ENCODE measurements around the gene PRPF6. TPM values are rescaled to one million over a fixed set of nuclear protein-coding genes. Genes with fewer than 3 reads are reported as not detected.

The PRPF6 gene
- total and polyA plus RNA-seq, 2 of the 13 experiments (the other 11 are each of a cell fraction or from before 2014, with no cell fraction given), result 63.7 to 101 TPM

DNA sequence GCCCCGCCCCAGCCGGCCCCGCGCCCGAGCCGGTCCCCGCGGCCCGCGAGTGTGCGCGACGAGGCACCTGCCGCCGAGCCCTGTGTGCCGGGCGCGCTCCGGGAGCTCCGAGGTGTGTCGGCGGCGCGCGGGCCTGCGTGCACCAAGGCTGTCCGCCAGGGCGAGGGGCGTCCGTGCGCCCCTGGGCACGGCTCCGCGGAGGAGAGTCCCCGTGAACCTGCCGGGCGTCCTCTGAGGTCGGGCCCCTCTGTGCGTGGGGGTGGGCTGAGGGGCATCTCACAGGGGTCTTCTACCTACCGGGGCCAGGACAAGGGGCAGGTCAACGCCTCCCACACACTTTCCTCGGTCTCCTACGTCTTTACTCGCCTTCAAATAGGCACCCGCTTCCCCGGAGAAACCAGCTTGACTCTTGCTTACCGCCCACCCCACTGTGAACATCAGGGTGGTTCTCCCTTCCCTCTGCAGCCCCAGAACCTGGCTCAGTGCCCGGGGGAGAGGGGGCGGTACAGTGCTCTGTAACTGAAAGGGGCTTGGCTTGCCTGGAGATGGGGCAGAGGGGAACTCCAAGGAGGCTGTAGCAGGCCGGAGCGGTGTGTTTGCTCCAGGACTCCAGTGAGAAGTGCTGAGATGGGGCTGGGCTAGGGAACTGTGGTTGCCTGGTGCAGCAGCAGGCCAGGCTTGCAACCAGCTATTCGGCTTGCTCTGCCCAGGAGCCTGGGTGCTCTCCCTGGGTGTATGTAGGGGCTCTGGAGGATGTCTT is 1.2 kb upstream of the PRPF6 start, which contains the start of gene SAMD10 (continued):
- 0 out of 2 replicates have a peak, but pooled peaks have one; percentile 20 for TF ChIP-seq ZNF138 (CRISPR knock-in tag; IDR thresholded peaks at IDR 0.05; ENCODE audit: low read depth)
- TF ChIP-seq ZNF788 (CRISPR knock-in tag; IDR thresholded peaks at IDR 0.05; ENCODE audit: borderline replicate concordance), result no peak
- peak; percentile 74 for TF ChIP-seq POLR2G (IDR thresholded peaks at IDR 0.05; ENCODE audit: low read depth, low read length)
- peak; percentile 18; the same call in 1 of the 2 replicates for TF ChIP-seq ZNF350 (CRISPR knock-in tag; IDR thresholded peaks at IDR 0.05; ENCODE audit: borderline replicate concordance, low read depth)
- peak; percentile 41; the same call in 1 of the 2 replicates for TF ChIP-seq NCOA2 (CRISPR knock-in tag; IDR thresholded peaks at IDR 0.05)
- peak; percentile 51; the same call in 1 of the 2 replicates for TF ChIP-seq GATAD1 (CRISPR knock-in tag; IDR thresholded peaks at IDR 0.05)
- TF ChIP-seq ZNF605 (CRISPR knock-in tag; IDR thresholded peaks at IDR 0.05), result peak; percentile 63
- peak; percentile 31; the same call in 1 of the 2 replicates for TF ChIP-seq ZFY (CRISPR knock-in tag; IDR thresholded peaks at IDR 0.05)
- TF ChIP-seq, protein P1, sequence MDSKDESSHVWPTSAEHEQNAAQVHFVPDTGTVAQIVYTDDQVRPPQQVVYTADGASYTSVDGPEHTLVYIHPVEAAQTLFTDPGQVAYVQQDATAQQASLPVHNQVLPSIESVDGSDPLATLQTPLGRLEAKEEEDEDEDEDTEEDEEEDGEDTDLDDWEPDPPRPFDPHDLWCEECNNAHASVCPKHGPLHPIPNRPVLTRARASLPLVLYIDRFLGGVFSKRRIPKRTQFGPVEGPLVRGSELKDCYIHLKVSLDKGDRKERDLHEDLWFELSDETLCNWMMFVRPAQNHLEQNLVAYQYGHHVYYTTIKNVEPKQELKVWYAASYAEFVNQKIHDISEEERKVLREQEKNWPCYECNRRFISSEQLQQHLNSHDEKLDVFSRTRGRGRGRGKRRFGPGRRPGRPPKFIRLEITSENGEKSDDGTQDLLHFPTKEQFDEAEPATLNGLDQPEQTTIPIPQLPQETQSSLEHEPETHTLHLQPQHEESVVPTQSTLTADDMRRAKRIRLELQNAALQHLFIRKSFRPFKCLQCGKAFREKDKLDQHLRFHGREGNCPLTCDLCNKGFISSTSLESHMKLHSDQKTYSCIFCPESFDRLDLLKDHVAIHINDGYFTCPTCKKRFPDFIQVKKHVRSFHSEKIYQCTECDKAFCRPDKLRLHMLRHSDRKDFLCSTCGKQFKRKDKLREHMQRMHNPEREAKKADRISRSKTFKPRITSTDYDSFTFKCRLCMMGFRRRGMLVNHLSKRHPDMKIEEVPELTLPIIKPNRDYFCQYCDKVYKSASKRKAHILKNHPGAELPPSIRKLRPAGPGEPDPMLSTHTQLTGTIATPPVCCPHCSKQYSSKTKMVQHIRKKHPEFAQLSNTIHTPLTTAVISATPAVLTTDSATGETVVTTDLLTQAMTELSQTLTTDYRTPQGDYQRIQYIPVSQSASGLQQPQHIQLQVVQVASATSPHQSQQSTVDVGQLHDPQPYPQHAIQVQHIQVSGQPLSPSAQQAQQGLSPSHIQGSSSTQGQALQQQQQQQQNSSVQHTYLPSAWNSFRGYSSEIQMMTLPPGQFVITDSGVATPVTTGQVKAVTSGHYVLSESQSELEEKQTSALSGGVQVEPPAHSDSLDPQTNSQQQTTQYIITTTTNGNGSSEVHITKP (CRISPR knock-in tag; IDR thresholded peaks at IDR 0.05; ENCODE audit: low read depth), result no peak
- 0 out of 2 replicates have a peak, but pooled peaks have one; percentile 19 for TF ChIP-seq SMAD3 (CRISPR knock-in tag; IDR thresholded peaks at IDR 0.05)
- TF ChIP-seq, protein P2, sequence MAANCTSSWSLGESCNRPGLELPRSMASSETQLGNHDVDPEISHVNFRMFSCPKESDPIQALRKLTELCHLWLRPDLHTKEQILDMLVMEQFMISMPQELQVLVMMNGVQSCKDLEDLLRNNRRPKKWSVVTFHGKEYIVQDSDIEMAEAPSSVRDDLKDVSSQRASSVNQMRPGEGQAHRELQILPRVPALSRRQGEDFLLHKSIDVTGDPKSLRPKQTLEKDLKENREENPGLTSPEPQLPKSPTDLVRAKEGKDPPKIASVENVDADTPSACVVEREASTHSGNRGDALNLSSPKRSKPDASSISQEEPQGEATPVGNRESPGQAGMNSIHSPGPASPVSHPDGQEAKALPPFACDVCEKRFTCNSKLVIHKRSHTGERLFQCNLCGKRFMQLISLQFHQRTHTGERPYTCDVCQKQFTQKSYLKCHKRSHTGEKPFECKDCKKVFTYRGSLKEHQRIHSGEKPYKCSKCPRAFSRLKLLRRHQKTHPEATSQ (CRISPR knock-in tag; IDR thresholded peaks at IDR 0.05; ENCODE audit: borderline replicate concordance), result no peak
- TF ChIP-seq SRY (CRISPR knock-in tag; IDR thresholded peaks at IDR 0.05), result peak; percentile 78; the same call in 1 of the 2 replicates
- TF ChIP-seq, protein P3, sequence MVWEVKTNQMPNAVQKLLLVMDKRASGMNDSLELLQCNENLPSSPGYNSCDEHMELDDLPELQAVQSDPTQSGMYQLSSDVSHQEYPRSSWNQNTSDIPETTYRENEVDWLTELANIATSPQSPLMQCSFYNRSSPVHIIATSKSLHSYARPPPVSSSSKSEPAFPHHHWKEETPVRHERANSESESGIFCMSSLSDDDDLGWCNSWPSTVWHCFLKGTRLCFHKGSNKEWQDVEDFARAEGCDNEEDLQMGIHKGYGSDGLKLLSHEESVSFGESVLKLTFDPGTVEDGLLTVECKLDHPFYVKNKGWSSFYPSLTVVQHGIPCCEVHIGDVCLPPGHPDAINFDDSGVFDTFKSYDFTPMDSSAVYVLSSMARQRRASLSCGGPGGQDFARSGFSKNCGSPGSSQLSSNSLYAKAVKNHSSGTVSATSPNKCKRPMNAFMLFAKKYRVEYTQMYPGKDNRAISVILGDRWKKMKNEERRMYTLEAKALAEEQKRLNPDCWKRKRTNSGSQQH (CRISPR knock-in tag; IDR thresholded peaks at IDR 0.05; ENCODE audit: low read depth), result 0 out of 2 replicates have a peak, but pooled peaks have one; percentile 19
- TF ChIP-seq, protein P4, sequence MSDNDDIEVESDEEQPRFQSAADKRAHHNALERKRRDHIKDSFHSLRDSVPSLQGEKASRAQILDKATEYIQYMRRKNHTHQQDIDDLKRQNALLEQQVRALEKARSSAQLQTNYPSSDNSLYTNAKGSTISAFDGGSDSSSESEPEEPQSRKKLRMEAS (IDR thresholded peaks at IDR 0.05), result peak; percentile 62
- TF ChIP-seq NFYB (CRISPR knock-in tag; IDR thresholded peaks at IDR 0.05), result 0 out of 2 replicates have a peak, but pooled peaks have one; percentile 21
- peak; percentile 78; the same call in 1 of the 2 replicates for TF ChIP-seq ZNF451 (CRISPR knock-in tag; IDR thresholded peaks at IDR 0.05)
- no peak for TF ChIP-seq MAZ (IDR thresholded peaks at IDR 0.05; ENCODE audit: borderline replicate concordance, low read depth, low read length)
- TF ChIP-seq MAZ (CRISPR knock-in tag; IDR thresholded peaks at IDR 0.05; ENCODE audit: low read depth), result peak; percentile 31
- TF ChIP-seq TSC22D2 (CRISPR knock-in tag; IDR thresholded peaks at IDR 0.05; ENCODE audit: borderline replicate concordance), result 0 out of 2 replicates have a peak, but pooled peaks have one; percentile 32
- no peak for TF ChIP-seq TBL1XR1 (IDR thresholded peaks at IDR 0.05; ENCODE audit: borderline replicate concordance, low read length, partially characterized antibody)
- no peak for TF ChIP-seq KLF11 (CRISPR knock-in tag; IDR thresholded peaks at IDR 0.05)
- TF ChIP-seq SNAI1 (CRISPR knock-in tag; IDR thresholded peaks at IDR 0.05; ENCODE audit: borderline replicate concordance), result peak; percentile 88; the same call in 1 of the 2 replicates
- no peak for TF ChIP-seq FOXA3 (CRISPR knock-in tag; IDR thresholded peaks at IDR 0.05)

Data from HepG2 (cell line).